ENCODE measurements around the gene CDC42BPB. TPM values are rescaled to one million over a fixed set of nuclear protein-coding genes. Genes with fewer than 3 reads are reported as not detected.
A peak's percentile ranks its signal among the peaks of the same experiment; 100 is the strongest.
"Not testable (repeated sequence)": the region's sequence is repeated elsewhere in the genome, so short reads cannot be mapped to it uniquely, and the experiment has no call there.

The CDC42BPB gene
- total RNA-seq, 1 donor from 2014 or later: 105 TPM

- intact Hi-C loops (cut with DNase I): no loop called here
- ATAC-seq (no peak), DNase-seq (ENCODE audit: low spot score) (no peak)
Observed at GRCh38 chr14:102903889-102904512, 153.3 kb downstream of the CDC42BPB start.

- ATAC-seq: no peak
- intact Hi-C loops (cut with DNase I): no loop called here
- DNase-seq (ENCODE audit: low spot score): peak; percentile 53
Observed at GRCh38 chr14:102903248-102903888, 154.0 kb downstream of the CDC42BPB start.

- intact Hi-C loops (cut with DNase I): no loop called here
- DNase-seq (ENCODE audit: low spot score) (peak; percentile 36), ATAC-seq (no peak)
Observed at GRCh38 chr14:102902523-102903247, 154.7 kb downstream of the CDC42BPB start.

GRCh38 chr14:102902086-102902485, 155.3 kb downstream of the CDC42BPB start:
- no peak for ATAC-seq
- intact Hi-C loops (cut with DNase I): no loop called here
- no peak for DNase-seq (ENCODE audit: low spot score)

GRCh38 chr14:102901633-102902032, 155.7 kb downstream of the CDC42BPB start:
- intact Hi-C loops (cut with DNase I): no loop called here
- ATAC-seq (no peak), DNase-seq (ENCODE audit: low spot score) (peak; percentile 17)

GRCh38 chr14:102900631-102901571, 156.4 kb downstream of the CDC42BPB start:
- DNase-seq (ENCODE audit: low spot score) (no peak), ATAC-seq (no peak)
- intact Hi-C loops (cut with DNase I): no loop called here

- no peak for DNase-seq (ENCODE audit: low spot score)
- no peak for ATAC-seq
- intact Hi-C loops (cut with DNase I): no loop called here
Observed at GRCh38 chr14:102899516-102899900, 157.8 kb downstream of the CDC42BPB start.

GRCh38 chr14:102898776-102899515, 158.4 kb downstream of the CDC42BPB start:
- ATAC-seq (no peak), DNase-seq (ENCODE audit: low spot score) (no peak)
- intact Hi-C loops (cut with DNase I): no loop called here

GRCh38 chr14:102898298-102898697, 159.1 kb downstream of the CDC42BPB start:
- intact Hi-C loops (cut with DNase I): no loop called here
- no peak for DNase-seq (ENCODE audit: low spot score)
- no peak for ATAC-seq

- ATAC-seq (no peak), DNase-seq (ENCODE audit: low spot score) (no peak)
- intact Hi-C loops (cut with DNase I): no loop called here
Observed at GRCh38 chr14:102897299-102898027, 159.9 kb downstream of the CDC42BPB start.

- intact Hi-C loops (cut with DNase I); DNase-seq (ENCODE audit: low spot score); ATAC-seq: not testable (repeated sequence)
Observed at GRCh38 chr14:102896735-102897134, 160.6 kb downstream of the CDC42BPB start.

- ATAC-seq (peak; percentile 98), DNase-seq (ENCODE audit: low spot score) (peak; percentile 81)
- intact Hi-C loops (cut with DNase I): no loop called here
Observed at GRCh38 chr14:102893452-102893851, 163.9 kb downstream of the CDC42BPB start.

- ATAC-seq (no peak), DNase-seq (ENCODE audit: low spot score) (peak; percentile 23)
- intact Hi-C loops (cut with DNase I): no loop called here
Observed at GRCh38 chr14:102892651-102893050, 164.7 kb downstream of the CDC42BPB start.

- ATAC-seq (no peak), DNase-seq (ENCODE audit: low spot score) (no peak)
- intact Hi-C loops (cut with DNase I): no loop called here
Observed at GRCh38 chr14:102891556-102891955, 165.8 kb downstream of the CDC42BPB start.

GRCh38 chr14:102891111-102891510, 166.2 kb downstream of the CDC42BPB start:
- intact Hi-C loops (cut with DNase I): no loop called here
- DNase-seq (ENCODE audit: low spot score) (no peak), ATAC-seq (no peak)

GRCh38 chr14:102889615-102890014, 167.7 kb downstream of the CDC42BPB start:
- intact Hi-C loops (cut with DNase I): no loop called here

GRCh38 chr14:102888748-102889147, 168.6 kb downstream of the CDC42BPB start:
- ATAC-seq (no peak), DNase-seq (ENCODE audit: low spot score) (no peak)
- intact Hi-C loops (cut with DNase I): no loop called here

More at GRCh38 chr14:102889615-102890014, 167.7 kb downstream of the CDC42BPB start:
- no peak for DNase-seq (ENCODE audit: low spot score)
- ATAC-seq: no peak

Data from sciatic nerve (tissue), 2 donors.